COR-L47 (cell line): ENCODE data around the gene RPL18A.

Source experiments
- DNase-seq: peaks from one replicate; lab custom pipeline; 2025; lab: John Stamatoyannopoulos, UW

RPL18A gene

DNA sequence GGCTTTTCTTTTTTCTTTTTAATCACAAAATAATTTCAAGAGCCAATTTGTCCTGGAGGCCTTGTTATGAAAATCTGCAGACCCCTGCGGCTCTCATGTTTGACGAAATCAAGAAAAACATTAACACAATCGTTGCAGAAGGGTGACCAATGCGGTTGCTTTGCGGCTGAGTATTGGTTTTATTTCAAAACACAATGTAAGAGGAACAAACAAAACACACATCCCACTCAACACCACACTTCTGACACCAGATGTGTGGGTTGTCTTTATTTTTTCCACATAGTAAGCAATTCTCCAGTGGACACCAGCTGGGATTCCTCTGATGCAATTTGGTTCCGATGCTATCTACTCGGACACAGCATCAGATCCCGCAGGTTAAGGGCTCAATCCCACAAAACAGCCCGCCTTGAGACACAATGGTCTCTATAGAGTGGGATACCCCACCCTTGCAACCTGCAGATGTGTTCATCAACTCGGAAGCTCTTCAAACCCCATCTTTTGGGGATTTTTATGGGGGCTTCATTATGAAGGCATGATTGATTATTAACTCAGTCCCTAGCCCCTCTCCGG is 51.2 kb downstream of the RPL18A start:
- no peak for DNase-seq
